Endothelial cell of hepatic sinusoid (primary cell): ENCODE results near the gene RBM44.
"Not testable (repeated sequence)": the region's sequence is repeated elsewhere in the genome, so short reads cannot be mapped to it uniquely, and the experiment has no call there.

ENCODE experiments used
- in situ Hi-C: cut with HindIII; loops from 2 replicates; pipeline ENCODE4 v1.10.0; 2017; ENCODE audit warnings: low sequenced_read_pairs

The RBM44 gene

GRCh38 chr2:237798236-237799059 is at the start of gene RBM44:
RBM44 (plus strand) TSS chr2:237798779; CDS start chr2:237813610, 14,831 bp downstream.
- in situ Hi-C loops, result no loop called here

GRCh38 chr2:237749002-237749401 is 49.6 kb upstream of the RBM44 start:
- in situ Hi-C loops, result no loop called here

GRCh38 chr2:237749961-237750360 is 48.6 kb upstream of the RBM44 start:
- in situ Hi-C loops, result no loop called here

GRCh38 chr2:237750441-237750840 is 48.1 kb upstream of the RBM44 start:
- in situ Hi-C loops, result not testable (repeated sequence)

- in situ Hi-C loops, result no loop called here
Measured at GRCh38 chr2:237752761-237753165, 45.8 kb upstream of the RBM44 start.

GRCh38 chr2:237754182-237754581 is 44.4 kb upstream of the RBM44 start:
- in situ Hi-C loops, result no loop called here

- in situ Hi-C loops, result loop anchor here (5.0 kb wide), 1 partner anchor 152 kb away; no protein-coding TSS in a partner anchor
Measured at GRCh38 chr2:237754626-237755248, 43.8 kb upstream of the RBM44 start.

GRCh38 chr2:237757616-237758015 is 41.0 kb upstream of the RBM44 start:
- in situ Hi-C loops, result loop anchor here (5.0 kb wide), 1 partner anchor 155 kb away; no protein-coding TSS in a partner anchor

- in situ Hi-C loops, result loop anchor here (5.0 kb wide), 1 partner anchor 156 kb away; no protein-coding TSS in a partner anchor
Measured at GRCh38 chr2:237758185-237758584, 40.4 kb upstream of the RBM44 start.

- in situ Hi-C loops, result loop anchor here (5.0 kb wide), 1 partner anchor 157 kb away; no protein-coding TSS in a partner anchor
Measured at GRCh38 chr2:237759176-237759575, 39.4 kb upstream of the RBM44 start.

- in situ Hi-C loops, result no loop called here
Measured at GRCh38 chr2:237760506-237761502, 37.8 kb upstream of the RBM44 start.

- in situ Hi-C loops, result not testable (repeated sequence)
Measured at GRCh38 chr2:237762291-237763182, 36.0 kb upstream of the RBM44 start.

GRCh38 chr2:237763812-237764211 is 34.8 kb upstream of the RBM44 start:
- in situ Hi-C loops, result no loop called here

- in situ Hi-C loops, result not testable (repeated sequence)
Measured at GRCh38 chr2:237765122-237765521, 33.5 kb upstream of the RBM44 start.

- in situ Hi-C loops, result no loop called here
Measured at GRCh38 chr2:237765875-237766274, 32.7 kb upstream of the RBM44 start.

- in situ Hi-C loops, result no loop called here
Measured at GRCh38 chr2:237766340-237766739, 32.2 kb upstream of the RBM44 start.

GRCh38 chr2:237772513-237772912 is 26.1 kb upstream of the RBM44 start:
- in situ Hi-C loops, result no loop called here

- in situ Hi-C loops, result no loop called here
Measured at GRCh38 chr2:237773826-237774225, 24.8 kb upstream of the RBM44 start.

GRCh38 chr2:237774811-237775553 is 23.6 kb upstream of the RBM44 start:
- in situ Hi-C loops, result loop anchor here (5.0 kb wide), 1 partner anchor 93 kb away; no protein-coding TSS in a partner anchor
